DOHH2 (cell line): ENCODE measurements around the gene LAMA2.

Source experiments
- H3F3A ChIP-seq: fragments of 200-600 bp; sonication (generic), shearing (Covaris generic); 2 replicates; pipeline ENCODE4 v1.6.0; 2016; ENCODE audit warnings: antibody characterized with exemption, mild to moderate bottlenecking; ENCODE audit not compliant: control insufficient read depth, insufficient read depth
- H3K27ac ChIP-seq: fragments of 200-600 bp; sonication (generic); 2 replicates; pipeline ENCODE4 v1.5.1; 2014; ENCODE audit warnings: low read depth, mild to moderate bottlenecking, low read length, moderate library complexity
- H3K27me3 ChIP-seq: fragments of 200-600 bp; sonication (generic); 2 replicates; pipeline ENCODE4 v1.6.1; 2014; ENCODE audit warnings: mild to moderate bottlenecking, low read length, mixed read lengths; ENCODE audit not compliant: control insufficient read depth
- H3K36me3 ChIP-seq: fragments of 200-600 bp; sonication (generic); 2 replicates; pipeline ENCODE4 v1.6.1; 2014; ENCODE audit warnings: mild to moderate bottlenecking, low read length, moderate library complexity, mixed read lengths; ENCODE audit not compliant: control insufficient read depth
- H3K4me1 ChIP-seq: fragments of 200-600 bp; sonication (generic); 2 replicates; pipeline ENCODE4 v1.6.1; 2014; ENCODE audit warnings: mild to moderate bottlenecking, low read length, mixed read lengths; ENCODE audit not compliant: control insufficient read depth
- H3K4me2 ChIP-seq: fragments of 200-600 bp; sonication (generic); 2 replicates; pipeline ENCODE4 v1.6.0; 2014; ENCODE audit warnings: mild to moderate bottlenecking, low read length, moderate library complexity
- H3K4me3 ChIP-seq: fragments of 200-600 bp; sonication (generic); 2 replicates; pipeline ENCODE4 v1.5.1; 2014; ENCODE audit warnings: mild to moderate bottlenecking, low read length, mixed read lengths
- H3K79me2 ChIP-seq: fragments of 200-600 bp; sonication (generic); 2 replicates; pipeline ENCODE4 v1.6.1; 2014; ENCODE audit warnings: mild to moderate bottlenecking, low read length, mixed read lengths; ENCODE audit not compliant: control insufficient read depth
- H3K9me2 ChIP-seq: fragments of 200-600 bp; sonication (generic); replicated peaks from 2 replicates; pipeline ENCODE4 v1.6.1; 2014; ENCODE audit warnings: mild to moderate bottlenecking, low read length, mixed read lengths; ENCODE audit not compliant: control insufficient read depth
- H3K9me3 ChIP-seq: fragments of 200-600 bp; sonication (generic); 2 replicates; pipeline ENCODE4 v1.6.1; 2014; ENCODE audit warnings: antibody characterized with exemption, low read length, mixed read lengths; ENCODE audit not compliant: control insufficient read depth, insufficient read depth
- H4K20me1 ChIP-seq: fragments of 200-600 bp; sonication (generic); 2 replicates; pipeline ENCODE4 v1.6.0; 2014; ENCODE audit warnings: low read depth, mild to moderate bottlenecking, antibody characterized with exemption, low read length, moderate library complexity; ENCODE audit not compliant: control insufficient read depth, insufficient read depth
- CTCF ChIP-seq: fragments of 200-600 bp; sonication (generic); IDR thresholded peaks from one replicate; pipeline ENCODE4 v1.5.1; 2014; ENCODE audit warnings: antibody characterized with exemption, mild to moderate bottlenecking, low read depth, low read length; ENCODE audit not compliant: poor library complexity, severe bottlenecking
- EZH2phosphoT487 ChIP-seq: fragments of 200-600 bp; sonication (generic); IDR thresholded peaks from 2 replicates; pipeline ENCODE4 v1.6.1; 2017; ENCODE audit warnings: borderline replicate concordance, mild to moderate bottlenecking, antibody characterized with exemption, low read length, moderate library complexity, mixed read lengths

The LAMA2 gene

GRCh38 chr6:128899341-128900050, 16.6 kb downstream of the LAMA2 start:
- H3K4me1 ChIP-seq, result no peaks in the 10 kb centered on the region
- H4K20me1 ChIP-seq, result no peaks in the 10 kb centered on the region
- no peaks in the 10 kb centered on the region for H3K9me3 ChIP-seq
- H3K9me2 ChIP-seq, result no peaks in the 10 kb centered on the region
- no peaks in the 10 kb centered on the region for H3K27me3 ChIP-seq
- no peaks in the 10 kb centered on the region for H3F3A ChIP-seq
- H3K79me2 ChIP-seq, result no peaks in the 10 kb centered on the region
- TF ChIP-seq CTCF (no peak), EZH2phosphoT487 (no peak)
- no peak overlapping the region for H3K27ac ChIP-seq
- H3K4me3 ChIP-seq, result no peak overlapping the region
- no peak overlapping the region for H3K4me2 ChIP-seq
- no peaks in the 10 kb centered on the region for H3K36me3 ChIP-seq

GRCh38 chr6:128903715-128904114, 20.8 kb downstream of the LAMA2 start:
- no peaks in the 10 kb centered on the region for H3K9me2 ChIP-seq

GRCh38 chr6:128914051-128914450, 31.1 kb downstream of the LAMA2 start:
- no peak for TF ChIP-seq EZH2phosphoT487
- no peak for TF ChIP-seq CTCF
- H3K4me3 ChIP-seq, result no peak overlapping the region
- H3F3A ChIP-seq, result no peaks in the 10 kb centered on the region
- no peaks in the 10 kb centered on the region for H3K79me2 ChIP-seq
- no peaks in the 10 kb centered on the region for H3K27me3 ChIP-seq
- H3K36me3 ChIP-seq, result no peaks in the 10 kb centered on the region
- no peak overlapping the region for H3K4me2 ChIP-seq
- H3K9me3 ChIP-seq, result no peaks in the 10 kb centered on the region
- no peak overlapping the region for H3K27ac ChIP-seq
- no peaks in the 10 kb centered on the region for H4K20me1 ChIP-seq
- H3K4me1 ChIP-seq, result no peaks in the 10 kb centered on the region
- H3K9me2 ChIP-seq, result no peaks in the 10 kb centered on the region

More at GRCh38 chr6:128903715-128904114, 20.8 kb downstream of the LAMA2 start:
- no peak overlapping the region for H3K4me2 ChIP-seq
- no peaks in the 10 kb centered on the region for H4K20me1 ChIP-seq
- no peaks in the 10 kb centered on the region for H3K27me3 ChIP-seq
- H3K9me3 ChIP-seq, result no peaks in the 10 kb centered on the region
- H3K27ac ChIP-seq, result no peak overlapping the region
- no peaks in the 10 kb centered on the region for H3K36me3 ChIP-seq
- no peaks in the 10 kb centered on the region for H3F3A ChIP-seq
- no peak overlapping the region for H3K4me3 ChIP-seq
- TF ChIP-seq EZH2phosphoT487 (no peak), CTCF (no peak)
- H3K79me2 ChIP-seq, result no peaks in the 10 kb centered on the region
- no peaks in the 10 kb centered on the region for H3K4me1 ChIP-seq
